ENCODE measurements around the gene MTM1.

Gene MTM1

DNA sequence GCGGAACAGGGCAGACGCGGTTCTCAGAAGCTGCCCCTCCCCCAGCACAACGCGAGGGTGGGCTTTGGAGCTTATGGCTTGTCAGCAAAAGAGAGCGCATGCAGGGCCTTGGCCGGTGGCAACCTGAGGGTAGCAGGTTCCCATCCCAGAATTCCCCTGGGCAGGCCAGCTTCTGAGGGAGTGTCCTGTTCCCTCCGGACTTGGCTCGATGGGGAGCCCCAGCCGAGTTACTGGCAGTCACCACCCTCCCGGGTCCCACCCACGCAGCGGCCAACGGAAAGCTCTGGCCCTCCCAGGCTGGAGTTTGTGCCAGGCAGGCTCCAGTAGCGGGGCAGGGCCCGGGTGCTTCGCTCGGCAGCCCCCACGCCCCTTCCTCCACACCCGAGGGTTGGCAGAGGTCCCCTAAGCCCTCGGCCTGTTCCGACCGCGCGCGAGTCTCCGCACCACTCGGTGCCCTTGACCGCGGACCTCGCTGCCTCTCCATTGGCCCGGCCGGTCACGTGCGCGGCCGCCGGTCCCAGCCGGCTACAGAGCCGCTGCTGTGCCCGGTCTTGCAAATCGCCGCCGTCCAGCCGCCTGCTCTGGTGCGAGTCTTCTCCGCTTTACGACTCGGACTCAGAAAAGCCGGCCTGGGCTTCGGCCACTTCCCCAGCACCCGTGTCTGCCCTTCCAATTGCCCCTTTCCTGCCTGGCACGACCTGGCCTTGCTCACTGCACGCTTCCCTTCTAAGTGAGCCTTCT, 20.9 kb upstream of the MTM1 start:
- in situ Hi-C loops (cut with MboI; ENCODE audit: low sequenced_read_pairs, unreplicated experiment), result no loop called here
- peak; percentile 67 for DNase-seq (ENCODE audit: low spot score)
- TF ChIP-seq, protein P1, sequence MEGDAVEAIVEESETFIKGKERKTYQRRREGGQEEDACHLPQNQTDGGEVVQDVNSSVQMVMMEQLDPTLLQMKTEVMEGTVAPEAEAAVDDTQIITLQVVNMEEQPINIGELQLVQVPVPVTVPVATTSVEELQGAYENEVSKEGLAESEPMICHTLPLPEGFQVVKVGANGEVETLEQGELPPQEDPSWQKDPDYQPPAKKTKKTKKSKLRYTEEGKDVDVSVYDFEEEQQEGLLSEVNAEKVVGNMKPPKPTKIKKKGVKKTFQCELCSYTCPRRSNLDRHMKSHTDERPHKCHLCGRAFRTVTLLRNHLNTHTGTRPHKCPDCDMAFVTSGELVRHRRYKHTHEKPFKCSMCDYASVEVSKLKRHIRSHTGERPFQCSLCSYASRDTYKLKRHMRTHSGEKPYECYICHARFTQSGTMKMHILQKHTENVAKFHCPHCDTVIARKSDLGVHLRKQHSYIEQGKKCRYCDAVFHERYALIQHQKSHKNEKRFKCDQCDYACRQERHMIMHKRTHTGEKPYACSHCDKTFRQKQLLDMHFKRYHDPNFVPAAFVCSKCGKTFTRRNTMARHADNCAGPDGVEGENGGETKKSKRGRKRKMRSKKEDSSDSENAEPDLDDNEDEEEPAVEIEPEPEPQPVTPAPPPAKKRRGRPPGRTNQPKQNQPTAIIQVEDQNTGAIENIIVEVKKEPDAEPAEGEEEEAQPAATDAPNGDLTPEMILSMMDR (IDR thresholded peaks at IDR 0.05; ENCODE audit: borderline replicate concordance, control extremely low read depth, extremely low read depth, insufficient read depth, missing control alignments), result no peak

DNA sequence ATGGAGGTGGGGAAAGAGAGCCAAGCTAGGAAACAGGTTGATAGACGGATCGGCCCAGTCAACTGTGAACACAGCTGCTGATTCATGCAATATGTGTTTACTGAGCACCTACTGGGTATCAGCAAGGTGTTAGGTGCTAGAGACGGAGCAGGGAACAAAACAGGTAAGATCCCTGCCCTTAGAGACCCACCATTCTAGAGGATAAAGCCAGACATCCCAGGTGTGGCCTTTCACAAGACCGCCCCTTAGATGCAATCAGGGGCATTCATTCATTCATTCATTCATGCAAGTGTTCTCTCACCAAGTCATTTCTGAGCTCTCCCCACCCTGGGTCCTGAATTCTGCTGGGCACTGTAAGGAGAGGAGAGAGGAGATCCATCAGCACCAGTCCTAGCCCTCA, 20.2 kb upstream of the MTM1 start:
- no peak for DNase-seq (ENCODE audit: low spot score)
- in situ Hi-C loops (cut with MboI; ENCODE audit: low sequenced_read_pairs, unreplicated experiment), result no loop called here
- TF ChIP-seq, protein P1 (IDR thresholded peaks at IDR 0.05; ENCODE audit: borderline replicate concordance, control extremely low read depth, extremely low read depth, insufficient read depth, missing control alignments), result no peak

DNA sequence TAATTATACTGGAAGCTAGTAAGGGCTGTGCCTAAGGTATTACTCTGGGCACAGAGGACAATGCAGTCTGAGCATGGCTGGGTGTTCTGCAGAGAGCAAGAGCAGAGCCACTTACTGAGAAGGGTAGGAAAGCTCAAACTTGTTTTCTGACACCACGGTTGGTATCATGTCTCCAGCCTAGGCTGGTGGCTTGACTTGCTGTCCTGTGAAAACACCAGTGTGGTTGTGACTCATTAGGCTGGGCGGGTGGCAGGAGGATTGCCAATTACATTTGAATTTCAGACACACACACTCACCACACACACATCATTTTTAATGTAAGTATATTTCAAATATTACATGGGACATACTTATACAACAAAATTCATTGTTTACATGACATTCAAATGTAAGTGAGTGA, 19.7 kb upstream of the MTM1 start:
- DNase-seq (ENCODE audit: low spot score), result no peak
- TF ChIP-seq, protein P1 (IDR thresholded peaks at IDR 0.05; ENCODE audit: borderline replicate concordance, control extremely low read depth, extremely low read depth, insufficient read depth, missing control alignments), result no peak
- in situ Hi-C loops (cut with MboI; ENCODE audit: low sequenced_read_pairs, unreplicated experiment), result no loop called here

DNA sequence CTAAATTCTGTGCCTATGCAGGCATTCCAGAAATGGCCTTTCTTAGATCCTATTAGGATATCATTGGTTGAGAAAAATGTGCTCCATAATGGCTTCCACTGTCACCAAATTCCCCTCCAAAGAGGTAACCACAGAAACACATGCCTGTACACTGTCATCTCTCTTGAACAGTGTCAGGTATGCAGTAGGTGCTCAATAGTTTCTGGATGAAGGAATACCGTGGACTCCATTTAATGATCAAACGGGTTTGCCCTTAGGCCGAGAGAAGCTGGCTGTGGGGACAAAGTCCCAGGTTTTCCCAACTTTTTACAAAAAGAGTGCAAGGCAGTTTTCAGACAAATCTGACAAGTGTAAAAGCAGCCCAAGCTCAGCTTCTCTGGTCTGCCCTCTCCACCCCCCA, 16.5 kb upstream of the MTM1 start:
- TF ChIP-seq, protein P1 (IDR thresholded peaks at IDR 0.05; ENCODE audit: borderline replicate concordance, control extremely low read depth, extremely low read depth, insufficient read depth, missing control alignments), result no peak
- no peak for DNase-seq (ENCODE audit: low spot score)
- in situ Hi-C loops (cut with MboI; ENCODE audit: low sequenced_read_pairs, unreplicated experiment), result no loop called here

DNA sequence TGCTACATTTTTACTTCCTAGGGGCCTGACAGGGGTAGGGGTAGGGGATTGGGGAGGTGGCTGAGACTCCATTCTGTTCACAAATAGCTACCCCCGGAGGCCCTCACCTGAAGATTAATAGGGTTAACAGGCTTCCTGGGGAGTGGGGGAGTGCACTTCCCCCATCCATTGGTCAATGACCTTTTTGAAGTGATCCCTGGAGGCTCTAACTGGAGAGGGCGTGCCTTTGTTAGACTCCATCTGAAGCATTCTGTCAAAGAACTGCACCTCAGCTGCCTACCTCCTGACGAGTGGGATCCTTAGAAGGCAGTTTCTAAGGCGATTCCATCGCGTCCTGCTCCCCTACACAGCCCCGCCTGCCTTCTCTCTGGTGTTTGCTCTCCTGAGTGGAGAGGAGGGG, 10.0 kb upstream of the MTM1 start:
- no peak for DNase-seq (ENCODE audit: low spot score)
- in situ Hi-C loops (cut with MboI; ENCODE audit: low sequenced_read_pairs, unreplicated experiment), result no loop called here
- TF ChIP-seq, protein P1 (IDR thresholded peaks at IDR 0.05; ENCODE audit: borderline replicate concordance, control extremely low read depth, extremely low read depth, insufficient read depth, missing control alignments), result no peak

DNA sequence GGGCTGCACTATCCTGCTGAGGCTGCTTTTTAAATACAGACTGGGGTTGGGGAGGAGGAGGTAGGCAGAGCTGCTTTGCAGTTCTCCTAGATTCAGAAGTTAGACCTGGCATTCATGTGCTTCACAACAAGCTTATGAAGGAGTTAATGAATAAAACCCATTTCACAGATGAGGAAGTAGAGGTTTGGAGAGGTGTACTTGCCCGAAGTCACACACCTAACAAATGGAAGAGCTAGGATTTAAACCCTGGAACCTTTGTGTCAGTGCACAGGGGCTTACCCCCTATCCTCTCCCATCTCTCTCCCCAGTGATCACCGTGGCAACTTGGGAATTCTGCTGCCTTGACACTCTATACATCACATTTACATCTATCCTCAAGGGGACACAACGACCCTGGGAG, 3.6 kb upstream of the MTM1 start:
- no peak for DNase-seq (ENCODE audit: low spot score)
- TF ChIP-seq, protein P1 (IDR thresholded peaks at IDR 0.05; ENCODE audit: borderline replicate concordance, control extremely low read depth, extremely low read depth, insufficient read depth, missing control alignments), result no peak
- in situ Hi-C loops (cut with MboI; ENCODE audit: low sequenced_read_pairs, unreplicated experiment), result no loop called here
